ENCODE data around the gene SPECC1L.

DNA sequence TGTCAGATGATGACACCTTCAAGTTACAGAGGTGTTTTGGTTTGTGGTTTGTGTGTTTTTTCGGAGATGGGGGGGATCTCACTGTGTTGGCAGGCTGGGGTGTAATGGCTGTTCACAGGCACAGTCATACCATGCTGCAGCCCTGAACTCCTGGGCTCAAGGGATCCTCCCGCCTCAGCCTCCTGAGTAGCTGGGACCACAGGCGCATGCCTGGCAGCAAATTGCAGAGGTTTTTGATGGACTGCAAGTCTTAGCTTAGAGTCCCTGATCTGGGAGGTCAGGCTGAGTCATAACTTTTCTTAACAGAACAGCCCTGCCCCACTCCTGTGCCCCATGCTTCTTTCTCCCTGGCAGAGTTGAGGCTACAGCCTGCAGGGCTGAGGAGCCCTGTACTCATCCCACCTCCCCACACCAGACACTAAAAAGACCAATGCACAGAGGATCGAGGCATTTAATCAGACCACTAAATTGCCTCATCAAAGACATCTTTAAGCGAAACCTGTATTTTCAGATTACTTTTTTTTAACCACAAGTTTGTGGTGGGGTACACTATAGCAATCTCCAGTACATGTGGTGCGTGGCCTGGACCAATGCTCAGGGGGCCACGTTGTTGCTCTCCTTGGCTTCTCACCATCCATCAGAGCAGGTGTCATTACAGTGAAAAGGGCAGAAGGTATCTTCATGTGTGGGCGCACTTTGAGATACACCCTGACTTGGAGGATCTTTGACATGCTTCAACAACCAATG is 139.7 kb downstream of the SPECC1L start:
- no peak for TF ChIP-seq POLR2A (IDR thresholded peaks at IDR 0.05)
- TF ChIP-seq, protein P1, sequence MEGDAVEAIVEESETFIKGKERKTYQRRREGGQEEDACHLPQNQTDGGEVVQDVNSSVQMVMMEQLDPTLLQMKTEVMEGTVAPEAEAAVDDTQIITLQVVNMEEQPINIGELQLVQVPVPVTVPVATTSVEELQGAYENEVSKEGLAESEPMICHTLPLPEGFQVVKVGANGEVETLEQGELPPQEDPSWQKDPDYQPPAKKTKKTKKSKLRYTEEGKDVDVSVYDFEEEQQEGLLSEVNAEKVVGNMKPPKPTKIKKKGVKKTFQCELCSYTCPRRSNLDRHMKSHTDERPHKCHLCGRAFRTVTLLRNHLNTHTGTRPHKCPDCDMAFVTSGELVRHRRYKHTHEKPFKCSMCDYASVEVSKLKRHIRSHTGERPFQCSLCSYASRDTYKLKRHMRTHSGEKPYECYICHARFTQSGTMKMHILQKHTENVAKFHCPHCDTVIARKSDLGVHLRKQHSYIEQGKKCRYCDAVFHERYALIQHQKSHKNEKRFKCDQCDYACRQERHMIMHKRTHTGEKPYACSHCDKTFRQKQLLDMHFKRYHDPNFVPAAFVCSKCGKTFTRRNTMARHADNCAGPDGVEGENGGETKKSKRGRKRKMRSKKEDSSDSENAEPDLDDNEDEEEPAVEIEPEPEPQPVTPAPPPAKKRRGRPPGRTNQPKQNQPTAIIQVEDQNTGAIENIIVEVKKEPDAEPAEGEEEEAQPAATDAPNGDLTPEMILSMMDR (IDR thresholded peaks at IDR 0.05) = no peak
